GM12874 (cell line): ENCODE data around the gene PLA2G3.

Experiments used
- TF ChIP-seq, protein P1 (sequence below): IDR thresholded peaks from 2 replicates; pipeline ENCODE4 v1.5.1; 2011; ENCODE audit warnings: low read depth, mild to moderate bottlenecking, control low read depth, low read length, moderate library complexity; ENCODE audit not compliant: insufficient read depth

Gene PLA2G3

GRCh38 chr22:31136711-31137110, 3.6 kb downstream of the PLA2G3 start:
- TF ChIP-seq, protein P1, sequence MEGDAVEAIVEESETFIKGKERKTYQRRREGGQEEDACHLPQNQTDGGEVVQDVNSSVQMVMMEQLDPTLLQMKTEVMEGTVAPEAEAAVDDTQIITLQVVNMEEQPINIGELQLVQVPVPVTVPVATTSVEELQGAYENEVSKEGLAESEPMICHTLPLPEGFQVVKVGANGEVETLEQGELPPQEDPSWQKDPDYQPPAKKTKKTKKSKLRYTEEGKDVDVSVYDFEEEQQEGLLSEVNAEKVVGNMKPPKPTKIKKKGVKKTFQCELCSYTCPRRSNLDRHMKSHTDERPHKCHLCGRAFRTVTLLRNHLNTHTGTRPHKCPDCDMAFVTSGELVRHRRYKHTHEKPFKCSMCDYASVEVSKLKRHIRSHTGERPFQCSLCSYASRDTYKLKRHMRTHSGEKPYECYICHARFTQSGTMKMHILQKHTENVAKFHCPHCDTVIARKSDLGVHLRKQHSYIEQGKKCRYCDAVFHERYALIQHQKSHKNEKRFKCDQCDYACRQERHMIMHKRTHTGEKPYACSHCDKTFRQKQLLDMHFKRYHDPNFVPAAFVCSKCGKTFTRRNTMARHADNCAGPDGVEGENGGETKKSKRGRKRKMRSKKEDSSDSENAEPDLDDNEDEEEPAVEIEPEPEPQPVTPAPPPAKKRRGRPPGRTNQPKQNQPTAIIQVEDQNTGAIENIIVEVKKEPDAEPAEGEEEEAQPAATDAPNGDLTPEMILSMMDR, result no peak

DNA sequence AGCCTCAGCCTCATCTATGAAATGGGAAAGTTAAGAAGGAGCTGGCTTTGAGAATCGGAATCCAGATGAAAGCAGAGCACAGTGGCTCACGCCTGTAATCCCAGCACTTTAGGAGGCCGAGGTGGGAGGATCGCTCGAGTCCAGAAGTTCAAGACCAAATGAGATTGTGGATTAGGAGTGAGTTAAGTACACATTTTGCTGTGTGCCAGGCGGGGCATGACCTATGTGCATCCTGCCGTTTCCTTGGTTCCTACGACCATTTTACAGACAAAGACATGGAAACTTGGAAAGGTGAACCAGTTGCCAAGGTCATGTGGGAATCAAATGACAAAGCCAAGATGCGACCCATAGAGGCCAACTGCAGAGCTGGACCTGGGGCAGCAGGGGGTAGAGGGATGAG, 4.2 kb downstream of the PLA2G3 start:
- TF ChIP-seq, protein P1, result no peak

DNA sequence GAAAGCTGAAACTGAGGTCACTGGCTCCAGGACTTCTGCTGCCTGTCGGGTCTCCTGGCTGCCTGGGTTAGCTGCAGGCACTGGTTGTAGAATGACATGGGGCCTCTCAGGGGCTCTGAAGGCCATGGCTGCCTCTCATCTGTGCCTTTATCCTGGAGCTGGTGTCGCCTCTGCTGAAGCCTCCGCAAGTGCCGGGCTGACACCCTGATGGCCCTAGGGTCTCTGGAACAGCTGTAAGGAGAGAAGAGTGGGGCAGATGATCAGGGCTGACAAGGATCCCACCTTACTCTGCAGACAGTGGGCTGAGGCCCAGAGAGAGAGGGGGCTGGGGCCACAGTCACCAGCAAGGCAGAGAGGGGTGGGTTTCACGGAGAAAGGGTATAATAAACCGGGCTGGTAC, 4.6 kb downstream of the PLA2G3 start:
- TF ChIP-seq, protein P1, result no peak

- TF ChIP-seq, protein P1, result no peak
Observed at GRCh38 chr22:31134688-31135087, 5.6 kb downstream of the PLA2G3 start.

DNA sequence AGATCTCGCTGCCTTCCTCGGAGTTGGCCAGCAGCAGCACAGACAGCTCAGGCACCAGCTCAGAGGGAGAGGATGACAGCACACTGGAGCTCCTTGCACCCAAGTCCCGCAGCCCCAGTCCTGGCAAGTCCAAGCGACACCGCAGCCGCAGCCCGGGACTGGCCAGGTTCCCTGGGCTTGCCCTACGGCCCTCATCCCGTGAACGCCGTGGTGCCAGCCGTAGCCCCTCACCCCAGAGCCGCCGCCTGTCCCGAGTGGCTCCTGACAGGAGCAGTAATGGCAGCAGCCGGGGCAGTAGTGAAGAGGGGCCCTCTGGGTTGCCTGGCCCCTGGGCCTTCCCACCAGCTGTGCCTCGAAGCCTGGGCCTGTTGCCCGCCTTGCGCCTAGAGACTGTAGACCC, 6.4 kb downstream of the PLA2G3 start:
- TF ChIP-seq, protein P1, result no peak

DNA sequence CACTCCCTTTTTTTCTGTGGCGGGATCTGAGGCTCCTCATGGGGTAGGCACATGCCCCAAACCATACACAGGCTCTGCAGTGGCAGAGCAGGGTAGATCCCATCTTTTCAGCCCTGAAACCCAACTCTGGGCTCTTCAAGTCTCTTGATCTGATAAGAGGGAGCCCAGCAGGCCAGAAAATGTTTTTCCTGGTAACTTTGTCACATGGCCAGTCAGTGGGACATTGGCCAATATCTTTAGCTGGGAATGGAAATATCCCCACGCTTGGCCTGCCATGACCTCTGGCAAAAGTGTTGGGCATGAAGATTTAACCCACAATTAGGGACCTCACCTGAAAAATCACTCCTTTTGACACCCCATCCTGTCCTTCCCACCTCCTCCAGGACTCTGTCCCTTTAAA, 9.4 kb downstream of the PLA2G3 start:
- TF ChIP-seq, protein P1, result no peak

GRCh38 chr22:31128156-31128555, 12.2 kb downstream of the PLA2G3 start:
- TF ChIP-seq, protein P1, result no peak
